GM18951 (cell line): Measurements from ENCODE around the gene NUBP2.

Experiments used
- POLR2A ChIP-seq: IDR thresholded peaks from 4 replicates; pipeline ENCODE4 v1.6.1; 2011; ENCODE audit warnings: mild to moderate bottlenecking; ENCODE audit not compliant: insufficient read length, insufficient read depth; ENCODE audit errors: extremely low read depth
- in situ Hi-C: fragments of 300-500 bp; cut with MboI; formaldehyde crosslinking; loops from one replicate; pipeline ENCODE4 v1.12.0; 2022; ENCODE audit warnings: low sequenced_read_pairs, mixed read lengths, inconsistent platforms; ENCODE audit not compliant: unreplicated experiment

Gene NUBP2

GRCh38 chr16:1746693-1747195 lies 36.0 kb upstream of the NUBP2 start:
- TF ChIP-seq POLR2A, result no peak
- in situ Hi-C loops, result no loop called here

- no peak for TF ChIP-seq POLR2A
Measured at GRCh38 chr16:1747934-1748333, 34.8 kb upstream of the NUBP2 start.

GRCh38 chr16:1749152-1750117 lies 33.3 kb upstream of the NUBP2 start:
- in situ Hi-C loops, result no loop called here
- TF ChIP-seq POLR2A, result no peak

More at GRCh38 chr16:1747934-1748333, 34.8 kb upstream of the NUBP2 start:
- in situ Hi-C loops, result no loop called here

- TF ChIP-seq POLR2A, result no peak
- in situ Hi-C loops, result no loop called here
Measured at GRCh38 chr16:1751946-1752345, 30.8 kb upstream of the NUBP2 start.

DNA sequence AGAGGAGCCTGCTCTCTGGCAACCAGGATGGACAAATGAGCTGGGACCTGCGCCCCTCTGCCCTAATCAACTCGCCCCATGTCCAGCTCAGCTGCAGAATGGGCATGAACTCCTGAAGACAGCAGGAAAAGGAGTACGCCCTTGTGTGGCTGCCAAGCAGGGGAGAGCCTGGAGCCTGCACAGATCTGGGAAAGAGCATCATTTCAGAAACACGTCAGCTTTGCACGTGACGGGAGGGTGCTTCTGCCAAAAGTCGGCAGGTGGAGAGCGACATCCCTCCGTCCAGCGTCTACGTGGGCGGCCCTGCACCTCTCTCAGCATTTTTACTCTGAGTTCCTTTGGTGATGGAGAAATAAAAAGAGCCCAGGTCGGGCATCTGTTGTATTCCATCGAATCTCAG lies 29.9 kb upstream of the NUBP2 start:
- no peak for TF ChIP-seq POLR2A
- in situ Hi-C loops, result no loop called here

DNA sequence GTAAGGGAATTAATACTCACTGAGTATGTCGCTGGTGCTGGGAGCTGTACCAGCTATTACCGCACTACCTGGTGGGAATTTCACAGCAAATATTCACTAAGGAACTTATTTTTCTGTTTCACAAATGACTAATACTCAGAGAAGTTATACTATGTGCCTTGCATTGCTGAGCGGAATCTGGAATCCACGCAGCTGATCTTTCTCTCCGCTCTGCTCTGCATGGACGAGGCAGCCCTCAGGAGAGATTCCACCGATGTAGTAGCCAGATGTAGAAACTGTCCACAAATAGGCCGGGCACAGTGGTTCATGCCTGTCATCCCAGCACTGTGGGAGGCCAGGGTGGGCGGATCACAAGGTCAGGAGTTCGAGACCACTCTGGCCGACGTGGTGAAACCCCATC lies 28.6 kb upstream of the NUBP2 start:
- in situ Hi-C loops, result no loop called here
- TF ChIP-seq POLR2A, result no peak

- no peak for TF ChIP-seq POLR2A
Measured at GRCh38 chr16:1757714-1758461, 24.9 kb upstream of the NUBP2 start.

GRCh38 chr16:1758923-1759322 lies 23.8 kb upstream of the NUBP2 start:
- TF ChIP-seq POLR2A, result no peak
- in situ Hi-C loops, result no loop called here

More at GRCh38 chr16:1757714-1758461, 24.9 kb upstream of the NUBP2 start:
- in situ Hi-C loops, result no loop called here

- TF ChIP-seq POLR2A, result no peak
- in situ Hi-C loops, result no loop called here
Measured at GRCh38 chr16:1759511-1759910, 23.2 kb upstream of the NUBP2 start.

DNA sequence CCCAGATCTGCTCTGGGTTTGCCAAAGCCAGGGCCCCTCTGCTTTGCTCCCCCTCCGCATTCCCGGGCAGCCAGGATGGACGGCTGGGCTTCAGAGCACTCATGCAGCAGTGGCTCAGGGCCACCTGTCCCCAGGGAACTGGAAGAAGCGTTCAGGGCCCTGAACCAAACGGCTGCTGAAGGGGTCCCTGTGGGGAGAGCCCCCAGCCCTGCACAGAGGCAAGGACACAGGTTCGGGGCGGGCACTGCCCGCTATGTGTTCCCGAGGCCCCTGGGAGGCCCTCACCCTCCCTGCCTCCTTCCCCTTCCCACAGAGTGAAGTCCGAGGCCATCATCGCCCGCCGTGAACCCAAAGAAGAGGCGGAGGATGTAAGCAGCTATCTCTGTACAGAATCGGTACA lies 21.8 kb upstream of the NUBP2 start:
- no peak for TF ChIP-seq POLR2A
- in situ Hi-C loops, result no loop called here

- TF ChIP-seq POLR2A, result no peak
- in situ Hi-C loops, result no loop called here
Measured at GRCh38 chr16:1761751-1762150, 21.0 kb upstream of the NUBP2 start.

- in situ Hi-C loops, result no loop called here
- TF ChIP-seq POLR2A, result no peak
Measured at GRCh38 chr16:1762196-1762878, 20.4 kb upstream of the NUBP2 start.
